HL-60 (cell line): Measurements from ENCODE around the gene EXOC4.

Source experiments
- DNase-seq, 2 experiments: peaks; one replicate each; pipeline ENCODE4 v3.0.0-alpha.2; 2010 to 2020; ENCODE audit warnings: low read depth in 1 of 2, low spot score in 1 of 2
- H3K27ac ChIP-seq: fragments of 250-450 bp; sonication (Bioruptor Pico); replicated peaks from 2 replicates; pipeline ENCODE4 v1.5.1; 2020; ENCODE audit warnings: mild to moderate bottlenecking, moderate library complexity
- H3K27me3 ChIP-seq: fragments of 250-450 bp; sonication (Bioruptor Pico); 2 replicates; pipeline ENCODE4 v1.5.1; 2021; ENCODE audit warnings: mild to moderate bottlenecking, moderate library complexity; ENCODE audit not compliant: insufficient read depth, poor library complexity, severe bottlenecking
- H3K4me3 ChIP-seq: replicated peaks from 2 replicates; pipeline ENCODE4 v1.5.1; 2011; ENCODE audit warnings: mild to moderate bottlenecking, control low read depth, low read length; ENCODE audit not compliant: insufficient read depth
- GABPA ChIP-seq: IDR thresholded peaks from 2 replicates; pipeline ENCODE4 v1.6.1; 2012; ENCODE audit warnings: low read depth
- POLR2AphosphoS5 ChIP-seq: IDR thresholded peaks from 2 replicates; pipeline ENCODE4 v1.6.1; 2012; ENCODE audit warnings: low read depth
- SPI1 ChIP-seq: IDR thresholded peaks from 2 replicates; pipeline ENCODE4 v1.6.1; 2012; ENCODE audit warnings: low read depth, mild to moderate bottlenecking, borderline replicate concordance
- TF ChIP-seq, protein P1 (sequence below): IDR thresholded peaks from one replicate; pipeline ENCODE4 v1.5.1; 2011; ENCODE audit warnings: low read length, control low read depth, inconsistent platforms; ENCODE audit not compliant: insufficient read depth
- TF ChIP-seq, protein P2 (sequence below): IDR thresholded peaks from 2 replicates; pipeline ENCODE4 v1.6.1; 2012; ENCODE audit warnings: low read depth; ENCODE audit not compliant: insufficient replicate concordance

EXOC4 gene

DNA sequence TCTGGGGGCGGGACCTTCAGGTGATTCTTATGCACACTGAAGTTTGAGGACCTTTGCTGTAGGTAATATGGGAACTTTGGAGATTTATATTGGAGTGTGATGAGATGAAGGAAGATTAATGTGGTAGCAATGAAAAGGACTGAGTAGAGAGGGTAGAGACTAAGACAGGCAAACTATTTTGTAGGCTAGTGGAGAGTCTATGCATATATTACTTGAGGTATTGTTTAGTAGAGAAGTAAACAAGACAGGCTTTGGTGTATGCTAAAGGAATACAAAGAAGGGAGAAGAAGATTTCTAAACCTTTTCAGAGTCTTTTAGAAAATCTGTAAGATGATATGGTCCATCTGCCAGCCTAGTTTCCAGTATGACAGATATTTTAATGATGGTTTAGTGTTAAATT lies 129.1 kb downstream of the EXOC4 start:
- H3K27me3 ChIP-seq = no peaks in the 10 kb centered on the region
- TF ChIP-seq, protein P1, sequence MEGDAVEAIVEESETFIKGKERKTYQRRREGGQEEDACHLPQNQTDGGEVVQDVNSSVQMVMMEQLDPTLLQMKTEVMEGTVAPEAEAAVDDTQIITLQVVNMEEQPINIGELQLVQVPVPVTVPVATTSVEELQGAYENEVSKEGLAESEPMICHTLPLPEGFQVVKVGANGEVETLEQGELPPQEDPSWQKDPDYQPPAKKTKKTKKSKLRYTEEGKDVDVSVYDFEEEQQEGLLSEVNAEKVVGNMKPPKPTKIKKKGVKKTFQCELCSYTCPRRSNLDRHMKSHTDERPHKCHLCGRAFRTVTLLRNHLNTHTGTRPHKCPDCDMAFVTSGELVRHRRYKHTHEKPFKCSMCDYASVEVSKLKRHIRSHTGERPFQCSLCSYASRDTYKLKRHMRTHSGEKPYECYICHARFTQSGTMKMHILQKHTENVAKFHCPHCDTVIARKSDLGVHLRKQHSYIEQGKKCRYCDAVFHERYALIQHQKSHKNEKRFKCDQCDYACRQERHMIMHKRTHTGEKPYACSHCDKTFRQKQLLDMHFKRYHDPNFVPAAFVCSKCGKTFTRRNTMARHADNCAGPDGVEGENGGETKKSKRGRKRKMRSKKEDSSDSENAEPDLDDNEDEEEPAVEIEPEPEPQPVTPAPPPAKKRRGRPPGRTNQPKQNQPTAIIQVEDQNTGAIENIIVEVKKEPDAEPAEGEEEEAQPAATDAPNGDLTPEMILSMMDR = no peak
- TF ChIP-seq, protein P2, sequence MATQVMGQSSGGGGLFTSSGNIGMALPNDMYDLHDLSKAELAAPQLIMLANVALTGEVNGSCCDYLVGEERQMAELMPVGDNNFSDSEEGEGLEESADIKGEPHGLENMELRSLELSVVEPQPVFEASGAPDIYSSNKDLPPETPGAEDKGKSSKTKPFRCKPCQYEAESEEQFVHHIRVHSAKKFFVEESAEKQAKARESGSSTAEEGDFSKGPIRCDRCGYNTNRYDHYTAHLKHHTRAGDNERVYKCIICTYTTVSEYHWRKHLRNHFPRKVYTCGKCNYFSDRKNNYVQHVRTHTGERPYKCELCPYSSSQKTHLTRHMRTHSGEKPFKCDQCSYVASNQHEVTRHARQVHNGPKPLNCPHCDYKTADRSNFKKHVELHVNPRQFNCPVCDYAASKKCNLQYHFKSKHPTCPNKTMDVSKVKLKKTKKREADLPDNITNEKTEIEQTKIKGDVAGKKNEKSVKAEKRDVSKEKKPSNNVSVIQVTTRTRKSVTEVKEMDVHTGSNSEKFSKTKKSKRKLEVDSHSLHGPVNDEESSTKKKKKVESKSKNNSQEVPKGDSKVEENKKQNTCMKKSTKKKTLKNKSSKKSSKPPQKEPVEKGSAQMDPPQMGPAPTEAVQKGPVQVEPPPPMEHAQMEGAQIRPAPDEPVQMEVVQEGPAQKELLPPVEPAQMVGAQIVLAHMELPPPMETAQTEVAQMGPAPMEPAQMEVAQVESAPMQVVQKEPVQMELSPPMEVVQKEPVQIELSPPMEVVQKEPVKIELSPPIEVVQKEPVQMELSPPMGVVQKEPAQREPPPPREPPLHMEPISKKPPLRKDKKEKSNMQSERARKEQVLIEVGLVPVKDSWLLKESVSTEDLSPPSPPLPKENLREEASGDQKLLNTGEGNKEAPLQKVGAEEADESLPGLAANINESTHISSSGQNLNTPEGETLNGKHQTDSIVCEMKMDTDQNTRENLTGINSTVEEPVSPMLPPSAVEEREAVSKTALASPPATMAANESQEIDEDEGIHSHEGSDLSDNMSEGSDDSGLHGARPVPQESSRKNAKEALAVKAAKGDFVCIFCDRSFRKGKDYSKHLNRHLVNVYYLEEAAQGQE = no peak
- TF ChIP-seq POLR2AphosphoS5 = no peak
- no peak for TF ChIP-seq GABPA
- TF ChIP-seq SPI1 = no peak
- no peak overlapping the region for H3K27ac ChIP-seq
- H3K4me3 ChIP-seq = no peak overlapping the region
- no peak for DNase-seq

DNA sequence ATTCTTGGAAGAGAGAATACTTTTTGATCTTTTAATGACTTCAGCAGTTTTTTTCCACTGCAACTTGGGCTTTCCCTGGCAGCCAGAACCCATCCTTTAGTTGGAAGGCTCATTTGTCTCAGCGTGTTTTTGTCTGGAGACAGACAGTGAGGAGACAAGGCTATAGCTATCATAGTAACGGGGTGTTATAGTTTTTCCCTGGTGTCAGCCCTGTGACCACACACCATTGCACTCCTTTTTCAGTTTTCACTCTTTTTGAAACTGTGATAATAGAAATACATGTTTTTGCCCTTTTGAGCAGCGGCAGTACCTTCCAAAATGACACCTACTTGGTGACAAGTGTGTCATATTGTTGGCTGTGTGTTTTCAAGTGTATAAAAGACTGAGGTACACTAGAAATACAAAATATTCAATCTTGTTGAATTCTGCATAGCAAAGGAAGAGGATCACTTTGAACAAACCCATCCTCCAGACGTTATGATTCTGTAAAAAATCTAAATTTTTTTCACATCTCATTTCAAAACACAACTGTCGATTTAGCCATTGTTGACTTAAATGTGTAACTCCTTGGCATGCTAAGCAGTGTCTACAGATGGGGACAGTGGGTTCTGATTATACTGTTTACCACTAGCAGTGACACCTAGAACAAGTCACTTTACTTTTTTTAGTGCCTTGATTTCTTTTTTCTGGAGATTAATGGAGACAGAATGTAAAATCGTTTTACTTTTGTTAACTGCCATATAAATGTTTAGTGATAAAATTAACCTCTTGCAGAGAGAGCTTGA lies 130.1 kb downstream of the EXOC4 start:
- no peak overlapping the region for H3K4me3 ChIP-seq
- TF ChIP-seq, protein P1 = no peak
- TF ChIP-seq, protein P2 = no peak
- no peak for TF ChIP-seq GABPA
- TF ChIP-seq POLR2AphosphoS5 = no peak
- no peak for TF ChIP-seq SPI1

DNA sequence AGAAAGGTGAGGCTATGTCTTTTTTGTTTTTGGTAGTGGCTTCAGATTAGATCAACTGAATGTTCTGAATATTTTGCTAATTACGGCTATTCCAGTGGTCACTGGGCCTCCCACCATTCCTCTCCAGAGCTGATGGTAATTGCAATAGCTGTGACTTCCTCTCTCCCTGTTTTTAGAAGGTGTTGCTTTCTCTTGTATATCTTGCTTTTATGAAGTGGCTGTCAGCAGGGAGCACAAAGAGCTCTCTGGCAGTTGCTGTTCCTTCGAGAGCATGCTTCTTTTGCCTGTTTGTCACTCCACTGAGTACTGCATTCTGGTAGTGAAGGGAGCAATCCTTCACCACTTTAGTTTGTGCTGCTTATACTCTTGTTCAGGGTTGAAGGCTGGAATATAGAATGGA lies 133.3 kb downstream of the EXOC4 start:
- Histone ChIP-seq H3K4me3 (no peak overlapping the region), H3K27me3 (no peaks in the 10 kb centered on the region), H3K27ac (no peak overlapping the region)
- no peak for DNase-seq
- TF ChIP-seq, protein P2 = no peak
- TF ChIP-seq SPI1 (no peak), POLR2AphosphoS5 (no peak), GABPA (no peak)
- TF ChIP-seq, protein P1 = no peak

More for the DNA sequence above, 130.1 kb downstream of the EXOC4 start:
- no peak overlapping the region for H3K27ac ChIP-seq
- DNase-seq = no peak
- no peaks in the 10 kb centered on the region for H3K27me3 ChIP-seq
